ENCODE data around the gene PTPRN2. TPM values are rescaled to one million over a fixed set of nuclear protein-coding genes. Genes with fewer than 3 reads are reported as not detected.
"Not testable (repeated sequence)": the region's sequence is repeated elsewhere in the genome, so short reads cannot be mapped to it uniquely, and the experiment has no call there.

The PTPRN2 gene
- polyA plus RNA-seq, 1 experiment, result 0.31 TPM

GRCh38 chr7:158512869-158513268 is 74.8 kb downstream of the PTPRN2 start:
- ChIA-PET POLR2A (no interaction called here), CTCF (no interaction called here)
- H3K36me3 ChIP-seq (ENCODE audit: control insufficient read depth, insufficient read depth, low read length), result no peaks in the 10 kb centered on the region
- H3K27me3 ChIP-seq (ENCODE audit: control insufficient read depth, insufficient read depth, low read length), result no peaks in the 10 kb centered on the region
- no peak overlapping the region for H3K4me3 ChIP-seq (ENCODE audit: low read depth, low read length)
- DNase-seq (ENCODE audit: low read depth), result no peak
- no peak for TF ChIP-seq CTCF (IDR thresholded peaks at IDR 0.05; ENCODE audit: insufficient read depth, low read depth, low read length)

DNA sequence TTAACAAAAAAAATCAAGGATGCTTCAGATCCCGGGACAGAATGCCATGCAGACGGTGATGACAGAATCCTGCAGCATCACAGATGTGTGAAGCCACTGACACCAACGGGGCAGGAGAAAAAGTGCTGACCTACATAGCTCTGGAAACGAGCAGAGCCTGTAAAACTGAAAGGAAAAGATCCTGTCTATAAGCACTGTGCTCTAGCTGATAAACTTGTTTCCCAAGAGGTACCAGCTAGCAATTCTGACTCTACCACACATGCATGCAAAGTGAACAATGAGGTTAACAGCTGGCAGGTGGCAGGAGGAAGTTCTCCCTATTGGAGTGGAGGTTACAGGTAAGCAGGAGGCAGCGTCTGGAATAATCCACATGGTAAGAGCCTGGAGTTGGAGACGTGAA is 75.6 kb downstream of the PTPRN2 start:
- no peaks in the 10 kb centered on the region for H3K27me3 ChIP-seq (ENCODE audit: control insufficient read depth, insufficient read depth, low read length)
- no peak overlapping the region for H3K4me3 ChIP-seq (ENCODE audit: low read depth, low read length)
- ChIA-PET POLR2A (no interaction called here), CTCF (no interaction called here)
- no peak for DNase-seq (ENCODE audit: low read depth)
- no peaks in the 10 kb centered on the region for H3K36me3 ChIP-seq (ENCODE audit: control insufficient read depth, insufficient read depth, low read length)
- no peak for TF ChIP-seq CTCF (IDR thresholded peaks at IDR 0.05; ENCODE audit: insufficient read depth, low read depth, low read length)

GRCh38 chr7:158508802-158509385 is 78.7 kb downstream of the PTPRN2 start:
- CTCF ChIA-PET, result no interaction called here
- no peak for TF ChIP-seq CTCF (IDR thresholded peaks at IDR 0.05; ENCODE audit: insufficient read depth, low read depth, low read length)

DNA sequence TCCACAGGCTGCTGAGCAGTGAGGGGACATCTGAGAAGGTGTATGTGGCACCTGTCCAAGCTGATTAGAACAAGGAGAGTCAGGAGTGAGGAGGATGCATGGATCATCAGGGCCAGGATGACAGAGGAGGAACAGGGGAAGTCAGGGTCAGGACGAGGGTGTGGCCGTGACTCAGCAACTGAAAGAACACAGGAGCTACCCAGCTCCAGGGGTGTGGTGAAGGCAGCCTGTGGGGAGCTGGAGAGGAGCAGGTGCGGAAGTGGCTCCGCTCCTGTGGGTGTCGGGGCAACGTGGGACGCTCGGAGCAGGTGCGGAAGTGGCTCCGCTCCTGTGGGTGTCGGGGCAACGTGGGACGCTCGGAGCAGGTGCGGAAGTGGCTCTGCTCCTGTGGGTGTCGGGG is 79.3 kb downstream of the PTPRN2 start:
- H3K4me3 ChIP-seq (ENCODE audit: low read depth, low read length); POLR2A ChIA-PET; H3K27me3 ChIP-seq (ENCODE audit: control insufficient read depth, insufficient read depth, low read length); H3K36me3 ChIP-seq (ENCODE audit: control insufficient read depth, insufficient read depth, low read length); DNase-seq (ENCODE audit: low read depth); CTCF ChIA-PET: not testable (repeated sequence)

More at GRCh38 chr7:158508802-158509385, 78.7 kb downstream of the PTPRN2 start:
- Histone ChIP-seq H3K4me3 (ENCODE audit: low read depth, low read length) (no peak overlapping the region), H3K36me3 (ENCODE audit: control insufficient read depth, insufficient read depth, low read length) (no peaks in the 10 kb centered on the region), H3K27me3 (ENCODE audit: control insufficient read depth, insufficient read depth, low read length) (no peaks in the 10 kb centered on the region)
- POLR2A ChIA-PET, result no interaction called here
- no peak for DNase-seq (ENCODE audit: low read depth)

DNA sequence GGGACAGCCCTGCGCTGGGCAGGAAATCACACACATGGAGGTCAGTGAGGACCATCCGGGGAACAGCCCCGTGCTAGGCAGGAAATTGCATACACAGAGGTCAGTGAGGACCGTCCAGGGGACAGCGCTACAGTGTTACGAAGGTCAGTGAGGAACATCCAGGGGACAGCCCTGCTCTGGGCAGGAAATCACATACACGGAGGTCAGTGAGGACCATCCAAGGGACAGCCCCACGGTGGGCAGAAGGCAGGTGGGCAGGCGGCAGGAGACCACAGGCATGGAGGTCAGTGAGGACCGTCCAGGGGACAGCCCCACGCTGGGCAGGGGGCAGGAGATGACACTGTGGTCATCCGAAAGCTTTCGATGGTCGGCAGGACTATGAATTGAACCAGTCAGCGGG is 79.7 kb downstream of the PTPRN2 start:
- no peaks in the 10 kb centered on the region for H3K27me3 ChIP-seq (ENCODE audit: control insufficient read depth, insufficient read depth, low read length)
- DNase-seq (ENCODE audit: low read depth), result no peak
- ChIA-PET POLR2A (no interaction called here), CTCF (no interaction called here)
- H3K4me3 ChIP-seq (ENCODE audit: low read depth, low read length), result no peak overlapping the region
- no peaks in the 10 kb centered on the region for H3K36me3 ChIP-seq (ENCODE audit: control insufficient read depth, insufficient read depth, low read length)
- TF ChIP-seq CTCF (IDR thresholded peaks at IDR 0.05; ENCODE audit: insufficient read depth, low read depth, low read length), result no peak

DNA sequence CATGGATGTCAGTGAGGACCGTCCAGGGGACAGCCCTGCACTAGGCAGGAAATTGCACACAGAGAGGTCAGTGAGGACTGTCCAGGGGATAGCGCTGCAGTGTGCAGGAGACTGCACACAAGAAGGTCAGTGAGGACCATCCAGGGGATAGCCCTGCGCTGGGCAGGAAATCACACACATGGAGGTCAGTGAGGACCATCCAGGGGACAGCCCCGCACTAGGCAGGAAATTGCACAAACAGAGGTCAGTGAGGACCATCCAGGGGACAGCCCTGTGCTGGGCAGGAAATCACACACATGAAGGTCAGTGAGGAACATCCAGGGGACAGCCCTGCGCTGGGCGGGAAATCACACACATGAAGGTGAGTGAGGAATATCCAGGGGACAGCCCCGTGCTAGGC is 80.4 kb downstream of the PTPRN2 start:
- H3K36me3 ChIP-seq (ENCODE audit: control insufficient read depth, insufficient read depth, low read length); CTCF ChIA-PET; H3K4me3 ChIP-seq (ENCODE audit: low read depth, low read length); DNase-seq (ENCODE audit: low read depth); H3K27me3 ChIP-seq (ENCODE audit: control insufficient read depth, insufficient read depth, low read length); POLR2A ChIA-PET: not testable (repeated sequence)

Measured in BJ (cell line).